Left renal pelvis (tissue), 4 donors: ENCODE data around the gene SRGAP3. TPM values are rescaled to one million over a fixed set of nuclear protein-coding genes. Genes with fewer than 3 reads are reported as not detected.

Experiments used
- DNase-seq, 4 donors: peaks; one replicate each; pipeline ENCODE4 v3.0.0-alpha.2; 2013; ENCODE audit warnings: low read depth in 4 of 4, low spot score in 3 of 4
- polyA plus RNA-seq, 4 donors: library from polyadenylated mRNA; unstranded; fragments of 120-200 nt; gene quantifications; one replicate each; pipeline ENCODE4 v1.2.1, GENCODE V29; 2013; ENCODE audit not compliant: insufficient read length in 4 of 4

Gene SRGAP3
- polyA plus RNA-seq, 4 donors, result 16.5 to 21.5 (median 18.7) TPM

GRCh38 chr3:8980756-8981257 is 268.6 kb downstream of the SRGAP3 start:
- no peak for DNase-seq

- DNase-seq, result no peak
Measured at GRCh38 chr3:8979262-8979661, 270.2 kb downstream of the SRGAP3 start.

DNA sequence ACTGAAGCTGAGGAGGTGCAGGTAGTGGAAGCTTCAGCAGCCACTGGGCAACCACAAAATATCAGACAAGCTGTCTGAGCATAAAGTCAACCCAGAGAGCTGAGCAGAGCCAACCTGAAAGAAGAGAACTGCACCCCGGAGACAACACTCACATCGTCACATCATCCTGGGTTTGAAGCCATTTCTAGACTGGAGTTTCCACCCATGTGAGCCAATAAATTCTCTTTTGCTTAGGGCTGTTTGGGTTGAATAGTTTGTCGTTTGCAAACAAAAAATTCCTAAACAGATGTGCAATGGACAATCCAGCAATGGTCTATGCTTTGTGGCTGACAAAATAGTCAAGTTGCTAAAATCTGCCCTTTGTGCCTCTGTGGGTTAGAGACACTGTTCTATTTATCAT is 270.9 kb downstream of the SRGAP3 start:
- DNase-seq, result no peak

GRCh38 chr3:8976540-8977182 is 272.8 kb downstream of the SRGAP3 start:
- no peak for DNase-seq

DNA sequence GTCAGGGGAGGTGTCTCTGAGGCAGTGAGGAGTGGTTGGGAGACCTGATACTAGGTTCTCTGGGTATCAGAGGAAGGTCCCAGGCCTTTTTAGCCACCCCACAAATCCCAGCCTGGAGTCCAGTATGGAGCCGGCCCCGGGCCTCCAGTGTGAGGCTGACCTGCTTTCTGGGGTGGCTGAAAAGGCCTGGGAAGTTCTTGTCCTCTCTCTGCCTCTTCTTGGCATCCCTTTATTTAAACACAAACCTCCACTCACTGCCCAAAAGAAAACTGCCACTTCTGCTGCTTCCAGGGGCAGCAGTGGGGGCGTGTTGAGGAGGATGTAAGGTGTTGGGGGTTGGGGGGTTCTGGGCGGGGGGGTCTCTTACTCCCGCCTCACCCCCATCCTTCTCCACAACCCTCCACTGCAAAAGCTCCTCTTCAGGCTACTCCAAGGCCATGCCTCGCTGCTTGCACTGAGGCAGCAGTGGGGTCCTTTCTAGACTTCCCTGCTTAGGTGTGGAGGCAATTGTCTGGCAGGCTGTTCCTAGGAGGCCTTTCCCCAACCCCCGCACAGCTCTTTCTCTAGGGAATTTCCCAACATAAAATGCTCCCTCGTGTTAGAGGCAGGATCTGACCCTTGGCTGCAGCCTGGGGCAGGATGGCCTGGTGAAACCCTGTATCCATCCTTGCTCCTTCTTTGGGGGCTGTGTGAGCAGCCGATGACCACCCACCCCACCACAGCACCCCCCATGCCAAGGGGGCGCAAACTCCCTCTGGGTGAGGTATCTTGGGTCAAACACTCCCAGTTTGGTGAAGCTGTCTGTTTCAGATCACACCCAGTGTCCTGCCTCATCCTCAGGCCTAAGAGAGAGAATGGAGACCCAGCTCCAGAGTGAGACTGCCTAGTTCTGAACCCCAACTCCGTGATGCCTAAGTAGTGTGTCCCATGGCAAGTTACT is 274.1 kb downstream of the SRGAP3 start:
- no peak for DNase-seq

DNA sequence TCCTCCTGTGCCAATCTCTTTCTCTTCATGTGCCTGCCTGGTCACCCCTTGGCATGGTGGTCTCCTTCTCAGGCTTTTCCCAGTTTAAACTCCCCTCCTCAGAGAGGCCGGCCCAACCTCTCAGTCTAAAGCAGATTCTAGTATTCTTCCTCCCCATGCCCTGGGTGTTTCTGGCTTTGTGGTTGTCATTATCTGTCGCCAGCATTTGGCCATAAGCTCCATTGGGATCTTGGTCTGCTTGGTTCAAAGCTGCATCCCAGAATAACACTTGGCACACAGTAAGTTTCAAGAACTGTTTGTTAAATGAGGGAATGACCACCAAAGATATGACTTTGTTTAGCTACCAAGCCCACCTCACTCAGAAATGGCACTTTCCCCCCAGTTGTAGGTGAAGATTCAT is 275.0 kb downstream of the SRGAP3 start:
- no peak for DNase-seq

DNA sequence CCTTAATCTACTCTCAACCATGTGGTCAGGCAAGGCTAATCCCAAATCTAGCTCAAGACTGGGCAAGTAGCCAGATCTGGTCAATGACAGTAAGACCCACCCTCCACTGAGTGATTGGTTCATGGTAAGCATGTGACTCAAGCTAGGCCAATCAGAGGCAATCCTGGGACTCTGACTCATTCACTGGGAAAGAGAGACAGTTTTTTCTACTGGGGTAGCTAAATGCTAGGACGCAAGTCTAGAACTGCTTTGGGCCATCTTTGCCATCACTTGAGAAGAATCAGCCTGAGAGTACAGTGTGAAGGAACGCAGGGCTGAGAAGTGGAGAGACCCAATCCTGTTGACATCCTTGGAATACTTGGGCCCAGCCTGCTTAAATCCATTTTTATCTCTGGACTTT is 276.8 kb downstream of the SRGAP3 start:
- no peak for DNase-seq

DNA sequence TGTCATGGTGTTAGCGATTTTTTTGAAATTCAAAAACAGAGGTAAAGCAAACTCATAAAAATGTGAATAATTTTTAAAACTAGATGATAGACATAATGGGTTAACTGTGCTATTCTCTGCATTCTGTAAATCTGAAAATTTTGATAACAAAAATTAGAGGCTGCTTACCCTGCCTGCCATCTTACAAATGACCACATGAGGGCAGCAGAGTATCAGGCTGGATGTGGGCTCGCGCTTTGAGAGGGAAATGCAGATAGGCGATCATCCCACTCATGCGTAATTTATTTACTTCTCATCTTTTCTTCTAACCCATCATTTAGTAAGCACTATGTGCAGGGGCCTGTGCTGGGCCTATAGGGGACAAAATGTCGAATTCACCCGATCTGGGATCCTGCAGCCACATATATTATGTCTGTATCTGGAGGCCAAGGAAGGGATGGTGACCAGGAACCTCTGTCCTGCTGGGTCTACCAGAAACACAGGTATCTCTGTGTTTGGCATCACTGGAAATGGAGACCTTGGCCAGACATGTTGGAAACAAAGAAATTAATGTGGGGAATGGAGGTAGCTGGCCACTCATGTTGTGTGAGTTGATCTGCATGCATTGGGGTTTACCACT is 278.4 kb downstream of the SRGAP3 start:
- DNase-seq, result peak in 2 of 4 donors; percentile 26 to 37

DNA sequence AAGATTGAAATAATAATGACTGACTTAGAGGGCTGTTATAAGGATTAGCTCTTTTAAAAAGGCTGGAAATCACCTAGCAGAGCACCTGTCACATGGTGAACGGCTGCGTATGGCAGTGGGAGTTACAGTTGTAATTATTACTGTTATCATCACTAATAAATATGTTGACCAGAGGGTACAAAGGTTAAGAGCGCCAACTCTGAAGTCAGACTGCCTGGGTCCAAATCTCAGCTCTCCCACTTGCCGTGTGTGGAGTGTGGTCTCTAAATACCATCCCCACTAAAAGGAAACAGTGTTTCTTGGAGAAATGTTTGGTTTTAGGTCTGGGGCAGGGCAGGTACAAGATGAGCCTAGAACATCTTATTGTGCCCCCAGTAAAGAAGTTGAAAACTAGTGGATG is 280.2 kb downstream of the SRGAP3 start:
- DNase-seq, result no peak

DNA sequence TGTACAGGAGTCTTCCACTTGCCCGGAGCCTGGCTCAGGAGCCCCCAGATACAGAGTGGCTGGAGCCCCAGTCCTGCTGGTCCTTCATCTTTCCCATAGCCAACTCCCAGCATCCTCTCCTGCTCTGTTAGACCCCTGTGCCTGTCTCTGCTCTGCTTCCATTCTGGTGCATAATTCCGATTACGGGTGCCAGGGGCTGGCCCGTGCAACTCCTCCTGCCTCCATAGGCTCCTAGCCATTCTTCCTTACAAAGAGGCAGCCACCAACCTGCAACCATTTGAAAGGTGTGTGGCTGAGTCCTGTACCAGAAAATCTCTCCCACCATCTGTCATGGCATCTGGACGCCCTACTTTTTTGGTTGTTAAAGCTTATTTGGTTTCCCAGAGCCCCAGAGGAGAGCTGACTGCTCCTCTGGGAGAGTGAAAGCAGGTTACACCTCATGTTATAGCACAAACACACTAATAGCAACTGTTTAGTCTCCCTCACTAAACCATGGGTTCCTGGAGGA is 281.0 kb downstream of the SRGAP3 start:
- no peak for DNase-seq

GRCh38 chr3:8967553-8967952 is 281.9 kb downstream of the SRGAP3 start:
- no peak for DNase-seq

DNA sequence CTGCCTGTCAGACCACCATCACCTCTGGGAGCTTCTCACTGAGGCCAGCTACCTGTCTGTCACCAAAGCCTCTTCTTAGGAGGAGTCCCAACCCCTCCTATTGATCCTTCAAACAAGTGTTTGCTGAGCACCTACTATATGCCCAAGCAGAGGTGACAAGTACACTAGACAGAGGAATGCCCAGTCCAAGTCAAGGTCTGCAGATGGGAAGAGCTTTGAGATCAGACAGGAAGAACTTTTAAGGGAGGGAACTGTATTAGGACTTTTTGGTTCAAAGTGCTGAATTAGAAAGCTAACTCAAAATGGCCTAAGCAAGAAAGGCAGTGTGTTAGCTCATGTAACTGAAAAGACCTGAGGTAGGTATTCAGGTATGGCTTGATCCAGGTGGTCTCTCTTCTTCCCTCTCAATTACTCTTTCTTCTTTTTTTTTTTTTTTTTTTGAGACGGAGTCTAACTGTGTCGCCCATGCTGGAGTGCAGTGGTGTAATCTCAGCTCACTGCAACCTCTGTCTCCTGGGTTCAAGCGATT is 282.6 kb downstream of the SRGAP3 start:
- no peak for DNase-seq

GRCh38 chr3:8966150-8966819 is 283.2 kb downstream of the SRGAP3 start:
- DNase-seq, result no peak

GRCh38 chr3:8964436-8965370 is 284.7 kb downstream of the SRGAP3 start:
- DNase-seq, result no peak

- DNase-seq, result peak; percentile 72 to 82 (median 77)
Measured at GRCh38 chr3:8963137-8963853, 286.2 kb downstream of the SRGAP3 start, which contains the start of gene RAD18. TSS of gene RAD18 (minus strand) at chr3:8963472. CDS start at chr3:8963385, 87 bp downstream.

GRCh38 chr3:8962226-8962861 is 287.1 kb downstream of the SRGAP3 start:
- DNase-seq, result no peak

DNA sequence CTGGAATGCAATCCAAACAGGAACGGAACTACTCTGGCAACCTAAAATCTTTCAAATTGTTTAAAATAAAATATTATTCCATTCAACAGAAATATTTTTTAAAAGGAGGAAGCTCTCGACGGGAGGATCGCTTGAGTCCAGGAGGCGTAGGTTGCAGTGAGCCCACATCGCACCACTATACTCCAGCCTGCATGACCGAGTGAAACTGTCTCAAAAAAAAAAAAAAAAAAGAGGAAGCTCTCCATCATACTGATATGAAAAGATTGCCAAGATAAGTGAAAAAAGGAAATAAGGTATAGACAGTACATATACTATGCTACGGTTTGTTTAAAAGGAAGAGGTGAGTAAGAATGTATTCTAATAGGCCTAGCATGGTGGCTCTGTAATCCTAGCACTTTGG is 289.8 kb downstream of the SRGAP3 start:
- DNase-seq, result no peak
